AG09309 (cell line): ENCODE data around the gene CEACAM4.

Experiments used
- DNase-seq: peaks from one replicate; pipeline ENCODE4 v3.0.0-alpha.2; 2010; ENCODE audit warnings: low read depth
- H3K4me3 ChIP-seq: 2 replicates; pipeline ENCODE4 v1.5.1; 2011; ENCODE audit warnings: mild to moderate bottlenecking, low read depth, low read length, moderate library complexity; ENCODE audit not compliant: control insufficient read depth
- TF ChIP-seq, protein P1 (sequence below): IDR thresholded peaks from 2 replicates; pipeline ENCODE4 v1.5.1; 2011; ENCODE audit warnings: mild to moderate bottlenecking, low read depth, low read length, inconsistent platforms; ENCODE audit not compliant: insufficient read depth, control insufficient read depth; ENCODE audit errors: missing control alignments

The CEACAM4 gene

DNA sequence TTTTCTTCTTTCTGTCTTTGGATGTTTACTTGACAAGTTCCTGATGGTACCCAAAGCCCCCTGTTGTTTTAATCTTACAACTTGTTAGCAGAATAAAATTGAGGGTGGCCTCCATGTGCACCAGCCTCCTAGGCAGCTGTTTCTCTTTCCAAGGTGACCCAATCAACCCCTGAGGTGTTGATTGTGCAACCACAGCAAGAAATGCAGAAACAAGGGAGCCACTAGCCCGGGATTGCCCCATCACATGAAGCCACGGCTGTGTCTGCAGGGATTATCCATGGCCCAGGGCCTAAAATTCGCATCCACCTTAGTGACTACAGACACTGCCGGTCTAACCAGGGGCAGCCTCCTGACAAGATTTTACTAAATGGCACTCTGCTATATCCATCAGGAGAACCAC is 14.4 kb downstream of the CEACAM4 start:
- no peak for DNase-seq
- no peak overlapping the region for H3K4me3 ChIP-seq
- TF ChIP-seq, protein P1, sequence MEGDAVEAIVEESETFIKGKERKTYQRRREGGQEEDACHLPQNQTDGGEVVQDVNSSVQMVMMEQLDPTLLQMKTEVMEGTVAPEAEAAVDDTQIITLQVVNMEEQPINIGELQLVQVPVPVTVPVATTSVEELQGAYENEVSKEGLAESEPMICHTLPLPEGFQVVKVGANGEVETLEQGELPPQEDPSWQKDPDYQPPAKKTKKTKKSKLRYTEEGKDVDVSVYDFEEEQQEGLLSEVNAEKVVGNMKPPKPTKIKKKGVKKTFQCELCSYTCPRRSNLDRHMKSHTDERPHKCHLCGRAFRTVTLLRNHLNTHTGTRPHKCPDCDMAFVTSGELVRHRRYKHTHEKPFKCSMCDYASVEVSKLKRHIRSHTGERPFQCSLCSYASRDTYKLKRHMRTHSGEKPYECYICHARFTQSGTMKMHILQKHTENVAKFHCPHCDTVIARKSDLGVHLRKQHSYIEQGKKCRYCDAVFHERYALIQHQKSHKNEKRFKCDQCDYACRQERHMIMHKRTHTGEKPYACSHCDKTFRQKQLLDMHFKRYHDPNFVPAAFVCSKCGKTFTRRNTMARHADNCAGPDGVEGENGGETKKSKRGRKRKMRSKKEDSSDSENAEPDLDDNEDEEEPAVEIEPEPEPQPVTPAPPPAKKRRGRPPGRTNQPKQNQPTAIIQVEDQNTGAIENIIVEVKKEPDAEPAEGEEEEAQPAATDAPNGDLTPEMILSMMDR: no peak

- TF ChIP-seq, protein P1: no peak
- no peak for DNase-seq
- no peak overlapping the region for H3K4me3 ChIP-seq
Measured at GRCh38 chr19:41610789-41611188, 16.1 kb downstream of the CEACAM4 start.

DNA sequence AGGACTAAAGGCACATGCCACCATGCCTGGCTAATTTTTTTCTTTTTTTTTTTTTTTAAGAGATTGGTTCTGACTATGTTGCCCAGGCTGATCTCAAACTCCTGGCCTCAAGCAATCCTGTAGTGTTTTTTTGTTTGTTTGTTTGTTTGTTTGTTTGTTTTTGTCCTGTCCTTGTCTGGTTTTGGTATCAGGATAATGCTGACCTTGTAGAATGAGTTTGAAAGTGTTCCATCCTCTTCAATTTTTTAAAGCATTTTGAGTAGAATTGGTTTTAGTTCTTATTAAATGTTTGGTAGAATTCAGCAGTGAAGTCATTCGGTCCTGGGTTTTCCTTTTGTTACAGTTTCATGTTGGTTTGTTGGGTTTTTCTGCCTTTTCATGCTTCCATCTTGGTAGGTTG is 19.2 kb downstream of the CEACAM4 start:
- TF ChIP-seq, protein P1: no peak
- no peak overlapping the region for H3K4me3 ChIP-seq
- DNase-seq: no peak

- DNase-seq: no peak
- H3K4me3 ChIP-seq: no peak overlapping the region
- TF ChIP-seq, protein P1: no peak
Measured at GRCh38 chr19:41606215-41606837, 20.5 kb downstream of the CEACAM4 start.

- TF ChIP-seq, protein P1: no peak
- no peak overlapping the region for H3K4me3 ChIP-seq
- no peak for DNase-seq
Measured at GRCh38 chr19:41604831-41605230, 22.0 kb downstream of the CEACAM4 start.

- H3K4me3 ChIP-seq: no peak overlapping the region
- no peak for DNase-seq
- TF ChIP-seq, protein P1: no peak
Measured at GRCh38 chr19:41601771-41602170, 25.1 kb downstream of the CEACAM4 start.
